HepG2 (cell line): ENCODE measurements around the gene BLVRB. TPM values are rescaled to one million over a fixed set of nuclear protein-coding genes. Genes with fewer than 3 reads are reported as not detected.

Experiments
- ARID2 ChIP-seq: sonication (generic); formaldehyde crosslinking; IDR thresholded peaks from 2 replicates; pipeline ENCODE4 v1.8.1; 2022; ENCODE audit warnings: mild to moderate bottlenecking, missing genetic modification reagents, borderline replicate concordance
- BCLAF1 ChIP-seq: fragments of 450-650 bp; IDR thresholded peaks from 2 replicates; pipeline ENCODE4 v1.6.1; 2017; ENCODE audit warnings: mild to moderate bottlenecking
- FOXO1 ChIP-seq: sonication (generic); formaldehyde crosslinking; IDR thresholded peaks from 2 replicates; pipeline ENCODE4 v1.4.0; 2020; ENCODE audit warnings: missing genetic modification reagents
- GFI1 ChIP-seq: sonication (generic); formaldehyde crosslinking; IDR thresholded peaks from 2 replicates; pipeline ENCODE4 v1.5.0; 2020; ENCODE audit warnings: missing genetic modification reagents, mild to moderate bottlenecking, borderline replicate concordance
- GTF3A ChIP-seq: sonication (generic); formaldehyde crosslinking; conservative IDR thresholded peaks from 2 replicates; pipeline ENCODE4 v1.4.0; 2020; ENCODE audit warnings: mild to moderate bottlenecking, missing genetic modification reagents
- HHEX ChIP-seq: IDR thresholded peaks from 2 replicates; pipeline ENCODE4 v1.6.1; 2016; ENCODE audit warnings: control low read depth
- HOXD1 ChIP-seq: sonication (generic); formaldehyde crosslinking; IDR thresholded peaks from 2 replicates; pipeline ENCODE4 v1.5.0; 2020; ENCODE audit warnings: missing genetic modification reagents
- KDM6A ChIP-seq: IDR thresholded peaks from 2 replicates; pipeline ENCODE4 v1.6.1; 2016; ENCODE audit warnings: low read depth
- KLF6 ChIP-seq: IDR thresholded peaks from 2 replicates; pipeline ENCODE4 v1.8.0; 2016; ENCODE audit warnings: missing biosample characterization, missing genetic modification reagents
- KMT2B ChIP-seq: IDR thresholded peaks from 2 replicates; pipeline ENCODE4 v1.6.1; 2016; ENCODE audit warnings: missing genetic modification reagents, missing compliant biosample characterization
- MATR3 ChIP-seq: sonication (generic); formaldehyde crosslinking; IDR thresholded peaks from 2 replicates; pipeline ENCODE4 v1.4.0; 2020; ENCODE audit warnings: missing genetic modification reagents
- POLR2G ChIP-seq: fragments of 200-400 bp; formaldehyde crosslinking; IDR thresholded peaks from 2 replicates; pipeline ENCODE4 v1.6.1; 2018; ENCODE audit warnings: mild to moderate bottlenecking, low read depth, low read length, moderate library complexity
- RXRB ChIP-seq: IDR thresholded peaks from 2 replicates; pipeline ENCODE4 v1.6.1; 2016; ENCODE audit warnings: borderline replicate concordance, missing genetic modification reagents, missing compliant biosample characterization
- ZBTB7B ChIP-seq: sonication (generic); formaldehyde crosslinking; IDR thresholded peaks from 2 replicates; pipeline ENCODE4 v1.4.0; 2020; ENCODE audit warnings: missing genetic modification reagents
- ZC3H13 ChIP-seq: sonication (generic); formaldehyde crosslinking; IDR thresholded peaks from 2 replicates; pipeline ENCODE4 v1.8.1; 2023; ENCODE audit warnings: mild to moderate bottlenecking, missing genetic modification reagents, moderate library complexity
- ZFP36L1 ChIP-seq: sonication (generic); formaldehyde crosslinking; IDR thresholded peaks from 2 replicates; pipeline ENCODE4 v1.8.0; 2022; ENCODE audit warnings: mild to moderate bottlenecking, missing genetic modification reagents, moderate library complexity
- ZNF510 ChIP-seq: sonication (generic); formaldehyde crosslinking; IDR thresholded peaks from 2 replicates; pipeline ENCODE4 v1.4.0; 2020; ENCODE audit warnings: low read depth, mild to moderate bottlenecking, missing genetic modification reagents
- ZNF615 ChIP-seq: sonication (generic); formaldehyde crosslinking; IDR thresholded peaks from 2 replicates; pipeline ENCODE4 v1.5.0; 2020; ENCODE audit warnings: mild to moderate bottlenecking, missing genetic modification reagents, borderline replicate concordance
- polyA plus RNA-seq, 8 experiments: library from polyadenylated mRNA; depleted of rRNA in 3 of 8; stranded (reverse) in 7 of 8; unstranded in 1 of 8; fragments of >200 nt; fragmentation: Illumina TruSeq in 4 of 8; extraction: Trizol in 4 of 8; gene quantifications; 2 replicates each; pipeline versions ENCODE4 v1.2.1 to v1.2.3, GENCODE V29; 2011 to 2016; ENCODE audit warnings: low read depth in 4 of 8, missing spikeins in 1 of 8, mixed read lengths in 1 of 8; ENCODE audit not compliant: insufficient read depth in 1 of 8
- total RNA-seq, 5 experiments: library from RNA; depleted of rRNA; stranded (reverse); fragments of >200 nt; fragmentation: Illumina TruSeq; extraction: Trizol; gene quantifications; 2 replicates each; pipeline ENCODE4 v1.2.3, GENCODE V29; 2016; ENCODE audit warnings: low read depth in 1 of 5
- TF ChIP-seq, protein P1 (sequence below): IDR thresholded peaks from 2 replicates; pipeline ENCODE4 v1.6.1; 2018; ENCODE audit warnings: missing genetic modification reagents
- TF ChIP-seq, protein P2 (sequence below): conservative IDR thresholded peaks from 2 replicates; pipeline ENCODE4 v1.6.1; 2018; ENCODE audit warnings: missing genetic modification reagents
- TF ChIP-seq, protein P3 (sequence below): sonication (generic); formaldehyde crosslinking; IDR thresholded peaks from 2 replicates; pipeline ENCODE4 v1.5.1; 2020; ENCODE audit warnings: missing genetic modification reagents, mild to moderate bottlenecking, borderline replicate concordance
- TF ChIP-seq, protein P4 (sequence below), 2 experiments: fragments of 450-650 bp in 1 of 2; sonication (generic) in 1 of 2; formaldehyde crosslinking; IDR thresholded peaks; 2 replicates each; pipeline versions ENCODE4 v1.5.0 to v1.8.0; 2020 to 2022; ENCODE audit warnings: mild to moderate bottlenecking in 1 of 2, missing genetic modification reagents in 1 of 2

Gene BLVRB
- total and polyA plus RNA-seq, 2 of the 13 experiments (the other 11 are each of a cell fraction or from before 2014, with no cell fraction given): 25.9 to 51.4 TPM

- TF ChIP-seq ZNF615 (CRISPR knock-in tag) (no peak), BCLAF1 (no peak), FOXO1 (CRISPR knock-in tag) (no peak), HOXD1 (no peak), KDM6A (CRISPR knock-in tag) (no peak), POLR2G (peak; percentile 49; the same call in 1 of the 2 replicates), GFI1 (CRISPR knock-in tag) (no peak), ARID2 (CRISPR knock-in tag) (no peak), KMT2B (CRISPR knock-in tag) (no peak), GTF3A (CRISPR knock-in tag) (no peak), ZC3H13 (CRISPR knock-in tag) (no peak), ZFP36L1 (CRISPR knock-in tag) (no peak), RXRB (CRISPR knock-in tag) (no peak), MATR3 (CRISPR knock-in tag) (no peak), HHEX (no peak), ZBTB7B (CRISPR knock-in tag) (no peak), KLF6 (no peak), ZNF510 (CRISPR knock-in tag) (no peak)
- TF ChIP-seq, protein P1, sequence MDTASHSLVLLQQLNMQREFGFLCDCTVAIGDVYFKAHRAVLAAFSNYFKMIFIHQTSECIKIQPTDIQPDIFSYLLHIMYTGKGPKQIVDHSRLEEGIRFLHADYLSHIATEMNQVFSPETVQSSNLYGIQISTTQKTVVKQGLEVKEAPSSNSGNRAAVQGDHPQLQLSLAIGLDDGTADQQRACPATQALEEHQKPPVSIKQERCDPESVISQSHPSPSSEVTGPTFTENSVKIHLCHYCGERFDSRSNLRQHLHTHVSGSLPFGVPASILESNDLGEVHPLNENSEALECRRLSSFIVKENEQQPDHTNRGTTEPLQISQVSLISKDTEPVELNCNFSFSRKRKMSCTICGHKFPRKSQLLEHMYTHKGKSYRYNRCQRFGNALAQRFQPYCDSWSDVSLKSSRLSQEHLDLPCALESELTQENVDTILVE: no peak
- TF ChIP-seq, protein P2, sequence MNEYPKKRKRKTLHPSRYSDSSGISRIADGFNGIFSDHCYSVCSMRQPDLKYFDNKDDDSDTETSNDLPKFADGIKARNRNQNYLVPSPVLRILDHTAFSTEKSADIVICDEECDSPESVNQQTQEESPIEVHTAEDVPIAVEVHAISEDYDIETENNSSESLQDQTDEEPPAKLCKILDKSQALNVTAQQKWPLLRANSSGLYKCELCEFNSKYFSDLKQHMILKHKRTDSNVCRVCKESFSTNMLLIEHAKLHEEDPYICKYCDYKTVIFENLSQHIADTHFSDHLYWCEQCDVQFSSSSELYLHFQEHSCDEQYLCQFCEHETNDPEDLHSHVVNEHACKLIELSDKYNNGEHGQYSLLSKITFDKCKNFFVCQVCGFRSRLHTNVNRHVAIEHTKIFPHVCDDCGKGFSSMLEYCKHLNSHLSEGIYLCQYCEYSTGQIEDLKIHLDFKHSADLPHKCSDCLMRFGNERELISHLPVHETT (CRISPR knock-in tag): no peak
- TF ChIP-seq, protein P3, sequence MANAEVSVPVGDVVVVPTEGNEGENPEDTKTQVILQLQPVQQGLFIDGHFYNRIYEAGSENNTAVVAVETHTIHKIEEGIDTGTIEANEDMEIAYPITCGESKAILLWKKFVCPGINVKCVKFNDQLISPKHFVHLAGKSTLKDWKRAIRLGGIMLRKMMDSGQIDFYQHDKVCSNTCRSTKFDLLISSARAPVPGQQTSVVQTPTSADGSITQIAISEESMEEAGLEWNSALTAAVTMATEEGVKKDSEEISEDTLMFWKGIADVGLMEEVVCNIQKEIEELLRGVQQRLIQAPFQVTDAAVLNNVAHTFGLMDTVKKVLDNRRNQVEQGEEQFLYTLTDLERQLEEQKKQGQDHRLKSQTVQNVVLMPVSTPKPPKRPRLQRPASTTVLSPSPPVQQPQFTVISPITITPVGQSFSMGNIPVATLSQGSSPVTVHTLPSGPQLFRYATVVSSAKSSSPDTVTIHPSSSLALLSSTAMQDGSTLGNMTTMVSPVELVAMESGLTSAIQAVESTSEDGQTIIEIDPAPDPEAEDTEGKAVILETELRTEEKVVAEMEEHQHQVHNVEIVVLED (CRISPR knock-in tag): no peak
- TF ChIP-seq, protein P4, sequence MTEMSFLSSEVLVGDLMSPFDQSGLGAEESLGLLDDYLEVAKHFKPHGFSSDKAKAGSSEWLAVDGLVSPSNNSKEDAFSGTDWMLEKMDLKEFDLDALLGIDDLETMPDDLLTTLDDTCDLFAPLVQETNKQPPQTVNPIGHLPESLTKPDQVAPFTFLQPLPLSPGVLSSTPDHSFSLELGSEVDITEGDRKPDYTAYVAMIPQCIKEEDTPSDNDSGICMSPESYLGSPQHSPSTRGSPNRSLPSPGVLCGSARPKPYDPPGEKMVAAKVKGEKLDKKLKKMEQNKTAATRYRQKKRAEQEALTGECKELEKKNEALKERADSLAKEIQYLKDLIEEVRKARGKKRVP (CRISPR knock-in tag; IDR thresholded peaks at IDR 0.05): no peak
These were observed 62.1 kb downstream of the BLVRB start (continued) for GRCh38 chr19:40403262-40403984.
